Measurements from ENCODE around the gene CCDC187. TPM values are rescaled to one million over a fixed set of nuclear protein-coding genes. Genes with fewer than 3 reads are reported as not detected.

Gene CCDC187
- polyA plus RNA-seq, 1 donor = 2.2 TPM

DNA sequence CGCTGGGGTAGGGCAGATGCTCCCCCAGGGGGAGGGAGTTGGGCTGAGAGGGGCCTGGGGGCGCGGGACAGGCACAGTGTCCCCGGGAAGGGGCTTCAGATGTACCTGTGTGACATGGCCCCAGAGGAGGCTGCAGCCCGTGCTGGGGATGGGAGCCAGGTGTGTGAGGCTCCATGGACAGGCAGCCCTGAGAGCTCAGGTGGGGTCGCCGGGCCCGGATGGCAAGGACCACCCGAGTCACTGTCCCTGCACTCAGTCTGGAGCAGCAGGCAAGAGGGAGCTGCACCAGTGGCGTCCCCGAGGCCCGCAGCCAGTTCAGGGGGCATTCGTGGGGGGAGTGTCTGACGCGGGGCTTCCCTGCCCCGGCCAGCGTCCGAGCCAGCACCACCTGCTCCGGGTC lies 18.9 kb downstream of the CCDC187 start:
- DNase-seq = no peak

GRCh38 chr9:136284311-136284710 lies 19.6 kb downstream of the CCDC187 start:
- no peak for DNase-seq

GRCh38 chr9:136283291-136284235 lies 20.3 kb downstream of the CCDC187 start:
- peak; percentile 72 for DNase-seq

- DNase-seq = no peak
These were observed 21.5 kb downstream of the CCDC187 start for GRCh38 chr9:136282272-136282861.

GRCh38 chr9:136281421-136282271 lies 22.2 kb downstream of the CCDC187 start:
- no peak for DNase-seq

DNA sequence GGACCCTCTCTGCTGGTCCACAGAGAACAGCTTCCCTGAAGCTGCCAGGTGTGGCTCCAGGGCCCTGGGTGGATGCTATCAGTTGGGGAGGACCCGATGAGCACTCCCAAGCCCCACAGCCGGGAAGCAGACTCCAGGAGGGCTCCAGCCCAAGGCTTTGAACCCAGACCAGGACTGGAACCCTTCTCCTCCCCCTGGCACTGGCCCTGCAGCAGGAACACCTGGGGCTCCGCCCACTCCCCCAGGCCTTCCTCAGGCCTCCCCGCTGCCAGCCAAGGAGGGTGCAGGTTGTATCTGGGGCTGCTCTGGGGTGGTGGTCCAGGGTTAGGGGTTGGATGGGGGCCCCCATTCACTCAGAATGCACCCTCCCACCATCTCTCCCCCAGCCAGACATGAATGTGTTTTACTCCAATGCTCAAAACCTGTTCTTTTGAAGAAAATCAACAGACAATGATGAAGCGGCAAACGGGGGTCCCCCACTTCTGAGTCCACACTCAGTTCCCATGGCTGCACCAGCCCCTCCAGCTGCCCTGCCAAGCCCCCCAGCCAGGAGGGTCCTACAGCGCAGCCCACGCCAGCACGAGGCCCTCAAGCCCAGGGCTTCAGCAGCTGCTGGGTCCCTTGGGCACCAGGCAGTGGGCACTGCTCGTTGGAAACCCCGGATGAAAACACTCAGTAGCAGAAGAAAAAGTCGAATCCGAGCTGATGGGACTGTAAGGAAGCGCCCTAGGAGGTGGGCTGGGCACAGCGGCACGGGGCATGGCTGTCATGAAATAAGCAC lies 23.2 kb downstream of the CCDC187 start:
- no peak for DNase-seq

DNA sequence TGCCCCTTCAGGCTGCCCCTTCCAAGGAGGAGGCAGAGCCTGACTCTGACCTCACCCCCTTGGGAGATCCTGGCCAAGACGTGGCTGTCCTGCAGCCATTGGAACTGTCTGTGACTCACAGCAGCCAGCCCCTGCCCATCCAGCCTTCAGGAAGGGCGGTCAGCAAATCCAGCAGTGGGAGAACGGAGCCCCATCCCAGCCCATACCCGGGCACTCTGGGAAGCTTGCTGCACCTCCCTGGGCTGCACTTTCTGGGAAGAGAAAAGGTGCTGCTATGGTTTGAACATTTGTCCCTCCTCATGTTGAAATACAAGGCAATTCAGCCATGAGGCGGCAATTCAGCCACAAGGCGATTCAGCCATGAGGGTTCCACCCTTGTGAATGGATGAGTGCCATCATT lies 24.4 kb downstream of the CCDC187 start:
- no peak for DNase-seq

GRCh38 chr9:136278894-136279293 lies 25.0 kb downstream of the CCDC187 start:
- no peak for DNase-seq

GRCh38 chr9:136278221-136278620 lies 25.7 kb downstream of the CCDC187 start:
- no peak for DNase-seq

- no peak for DNase-seq
These were observed 26.1 kb downstream of the CCDC187 start for GRCh38 chr9:136277746-136278145.

DNA sequence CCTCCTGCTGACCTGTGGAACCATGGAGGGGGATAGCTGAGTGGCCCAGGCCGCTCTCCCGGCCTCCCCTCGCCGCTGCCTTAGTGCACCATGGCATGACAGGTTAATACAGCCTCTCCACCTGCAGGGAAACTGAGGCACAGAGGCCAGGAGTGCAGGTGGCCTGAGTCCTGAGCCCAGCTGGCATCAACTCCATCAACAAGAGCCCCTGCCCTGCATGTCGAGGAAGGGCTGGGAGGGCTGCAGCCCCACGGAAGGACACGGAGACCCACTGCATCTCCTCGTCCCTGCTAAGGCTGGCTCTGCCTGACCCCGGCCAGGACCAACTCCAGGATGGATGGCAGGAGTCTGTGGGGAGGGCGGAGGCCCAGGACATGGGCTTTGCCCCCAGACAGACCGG lies 27.2 kb downstream of the CCDC187 start:
- DNase-seq = no peak

- no peak for DNase-seq
These were observed 28.1 kb downstream of the CCDC187 start for GRCh38 chr9:136275655-136276429.

DNA sequence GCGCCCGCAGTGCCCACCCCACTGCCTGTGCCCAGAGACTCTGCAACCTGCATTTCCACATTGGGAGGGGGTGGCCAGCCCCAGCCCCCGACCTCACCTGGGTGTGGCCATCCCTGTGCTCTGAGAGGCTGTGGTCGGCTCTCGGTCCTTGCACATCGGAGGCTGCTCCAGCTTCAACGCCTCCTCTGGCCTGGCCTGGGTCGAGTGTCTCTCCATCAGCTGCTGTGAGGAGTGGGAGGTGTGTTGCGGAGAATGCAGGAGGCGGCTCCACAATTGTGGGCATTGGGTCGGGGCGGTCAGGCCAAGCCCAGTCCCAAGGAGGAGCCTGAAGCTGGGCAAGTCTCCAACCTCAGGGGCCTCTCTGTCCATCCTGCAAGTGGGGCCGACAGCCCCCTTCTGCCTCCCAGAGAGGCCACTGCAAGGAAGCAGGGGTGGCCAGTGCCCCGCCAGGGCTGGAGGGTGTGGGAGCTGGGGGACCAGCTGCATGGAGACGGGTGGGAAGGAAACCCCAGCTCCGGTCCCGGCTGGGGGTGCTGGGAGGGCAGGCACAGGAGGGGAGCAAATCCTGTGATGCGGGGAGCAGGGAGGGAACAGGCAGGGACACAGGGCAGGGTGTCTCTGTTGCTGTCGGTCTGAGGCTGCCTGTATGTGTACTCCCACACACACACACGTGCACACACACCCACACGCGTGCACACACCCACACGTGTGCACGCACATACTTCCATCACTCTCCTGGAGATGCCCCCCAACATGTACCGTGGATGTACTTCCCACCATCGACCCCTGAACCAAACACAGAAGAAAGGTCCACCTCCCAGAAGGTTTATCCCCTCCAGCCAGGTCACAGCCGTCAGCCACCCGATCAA lies 28.9 kb downstream of the CCDC187 start:
- DNase-seq = no peak

GRCh38 chr9:136273921-136274785 lies 29.7 kb downstream of the CCDC187 start:
- no peak for DNase-seq

DNA sequence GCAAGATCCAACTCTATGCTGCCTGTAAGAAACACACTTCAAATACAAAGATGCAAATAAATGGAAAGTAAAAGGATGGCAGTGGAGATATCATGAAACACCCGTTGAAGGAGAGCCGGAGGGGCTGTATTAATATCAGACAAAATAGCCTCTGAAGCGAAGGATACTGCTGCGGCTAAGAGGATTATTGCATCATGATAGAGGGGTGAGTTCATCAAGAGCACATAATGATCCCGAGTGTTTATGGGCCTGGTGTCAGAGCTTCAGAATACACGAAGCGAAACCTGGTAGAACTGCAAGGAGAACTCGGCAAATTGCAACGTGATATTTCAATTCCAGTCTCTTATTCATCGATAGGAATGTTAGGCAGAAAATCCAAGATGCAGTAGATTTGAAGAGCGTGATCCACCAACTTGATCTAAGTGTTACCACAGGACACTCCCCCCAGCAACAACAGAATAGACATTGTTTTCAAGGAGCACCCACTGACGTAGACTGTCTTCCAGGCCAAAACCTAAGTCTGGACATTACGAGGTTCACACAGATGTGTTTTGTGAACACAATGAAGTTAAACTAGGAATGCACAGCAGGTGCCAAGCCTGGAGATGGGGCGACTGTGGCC lies 30.5 kb downstream of the CCDC187 start:
- no peak for DNase-seq

- DNase-seq = no peak
These were observed 33.7 kb downstream of the CCDC187 start for GRCh38 chr9:136270173-136270705.

DNA sequence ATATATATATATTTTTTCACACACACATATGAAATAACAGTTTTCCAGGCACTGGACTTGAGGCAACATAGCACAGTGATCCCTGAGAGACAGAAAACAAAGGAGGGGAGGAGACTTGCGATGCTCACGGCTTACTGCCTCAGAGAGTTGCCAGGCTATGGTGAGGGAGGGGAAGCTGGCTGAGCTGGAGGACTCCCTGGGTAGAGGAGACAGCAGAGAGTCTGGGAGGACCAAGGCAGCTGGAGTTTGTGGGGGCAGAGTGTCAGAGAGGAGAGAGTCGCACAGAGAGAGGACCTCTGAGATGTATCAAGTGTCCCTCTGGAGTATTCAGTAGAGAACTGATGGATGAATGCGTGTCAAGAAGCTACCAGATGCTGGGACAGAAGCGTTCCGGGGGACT lies 35.2 kb downstream of the CCDC187 start:
- DNase-seq = no peak

DNA sequence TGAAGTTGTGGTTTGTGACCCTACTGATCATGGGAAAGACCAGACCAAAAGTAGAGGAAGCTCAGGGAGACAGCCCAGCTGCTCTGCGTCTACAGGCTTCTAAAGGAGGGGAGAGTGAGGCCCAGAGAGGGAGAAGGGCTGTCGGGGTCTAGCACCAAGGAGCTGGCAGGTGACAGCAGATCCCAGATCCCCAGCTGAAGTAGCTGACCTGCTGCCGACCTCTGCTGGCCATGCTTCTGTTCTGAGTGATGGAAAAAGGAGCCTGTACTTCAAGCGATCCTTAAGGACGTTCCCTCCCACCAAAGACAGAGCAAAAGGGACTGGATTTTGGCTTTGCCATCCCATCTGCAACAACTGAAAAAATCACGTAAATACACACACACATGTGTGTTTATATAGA lies 35.6 kb downstream of the CCDC187 start:
- DNase-seq = no peak

All from left kidney (tissue), 2 donors.